Measurements from ENCODE around the gene KLF7.
"Not testable (repeated sequence)": the region's sequence is repeated elsewhere in the genome, so short reads cannot be mapped to it uniquely, and the experiment has no call there.

KLF7 gene

DNA sequence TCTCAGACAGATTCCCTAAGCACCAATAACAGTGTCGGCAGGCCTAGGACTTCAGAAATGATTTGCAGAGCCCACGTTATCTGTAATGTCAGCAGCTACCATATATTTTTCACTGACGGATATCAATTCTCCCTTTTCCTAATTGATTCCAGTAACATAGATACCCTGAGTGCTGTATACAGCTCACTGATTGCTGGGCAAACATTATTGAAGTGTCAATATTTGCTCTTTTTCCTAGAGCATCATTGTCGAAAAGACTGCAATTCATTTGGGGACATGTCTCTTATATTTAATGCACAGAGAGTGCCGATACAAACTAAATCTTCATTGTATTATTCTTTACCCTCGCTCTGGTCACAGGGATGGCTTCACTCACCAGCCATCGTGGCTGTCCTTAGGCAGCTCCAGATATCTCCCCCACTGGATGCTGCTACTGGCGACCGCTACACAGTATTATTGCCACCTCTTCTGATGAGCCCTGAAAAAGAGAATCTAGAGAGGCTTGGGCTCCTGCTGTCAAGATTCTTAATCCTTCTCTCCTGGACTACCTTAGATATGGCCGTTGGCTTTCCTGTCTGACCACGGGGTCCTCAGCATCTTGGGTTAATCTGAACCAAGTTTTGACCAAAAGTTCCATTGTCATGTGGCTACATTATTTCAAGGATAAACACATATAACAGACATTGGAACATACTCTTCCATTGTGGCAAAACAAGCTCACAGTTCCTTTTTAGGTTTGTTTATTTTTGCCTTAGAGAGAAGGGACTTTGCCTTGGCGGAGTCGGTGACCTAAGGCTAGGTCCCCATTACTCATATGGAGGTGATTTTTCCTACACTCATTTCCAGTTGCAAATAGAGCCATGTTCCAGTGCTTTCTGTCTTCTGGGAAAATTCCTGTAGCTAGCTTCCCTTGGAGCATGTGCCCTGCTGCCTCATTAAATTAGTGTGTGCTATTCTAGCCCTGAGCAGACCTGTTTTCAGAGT, 121.1 kb downstream of the KLF7 start:
- Histone ChIP-seq H3K4me3 (ENCODE audit: low read length) (no peak overlapping the region), H3K4me1 (ENCODE audit: control insufficient read depth, insufficient read depth, low read length) (peaks cover 10% of the 10 kb centered on the region), H3K36me3 (ENCODE audit: insufficient read depth, low read length) (no peaks in the 10 kb centered on the region), H3K9me3 (replicated peaks; ENCODE audit: low read length) (no peaks in the 10 kb centered on the region), H3K4me2 (ENCODE audit: low read length) (no peak overlapping the region), H3K27me3 (ENCODE audit: control insufficient read depth, insufficient read depth, low read length) (no peaks in the 10 kb centered on the region), H3K9ac (ENCODE audit: low read depth, low read length) (no peak overlapping the region)

DNA sequence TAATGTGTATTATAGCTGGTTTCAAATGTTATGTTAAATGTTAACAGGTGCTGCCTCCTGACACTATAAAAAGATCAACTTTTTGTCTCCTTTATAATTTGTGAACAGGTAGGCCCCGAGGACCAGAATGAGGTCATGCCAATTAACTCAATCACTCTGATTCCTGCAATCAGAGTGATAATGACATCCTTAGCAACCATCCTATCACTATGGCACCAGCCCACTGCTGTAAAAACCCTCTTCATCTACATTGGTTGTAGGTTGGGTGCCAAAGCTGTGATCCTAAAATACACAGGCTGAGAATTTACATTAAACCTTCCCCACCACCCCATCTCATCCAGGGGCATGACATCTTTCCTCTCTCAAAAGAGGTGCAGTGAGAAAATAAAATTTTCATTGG, 122.9 kb downstream of the KLF7 start:
- no peaks in the 10 kb centered on the region for H3K27me3 ChIP-seq (ENCODE audit: control insufficient read depth, insufficient read depth, low read length)
- H3K4me1 ChIP-seq (ENCODE audit: control insufficient read depth, insufficient read depth, low read length) = peaks cover 10% of the 10 kb centered on the region
- H3K9me3 ChIP-seq (replicated peaks; ENCODE audit: low read length) = no peaks in the 10 kb centered on the region
- no peak overlapping the region for H3K9ac ChIP-seq (ENCODE audit: low read depth, low read length)
- H3K4me2 ChIP-seq (ENCODE audit: low read length) = no peak overlapping the region
- no peaks in the 10 kb centered on the region for H3K36me3 ChIP-seq (ENCODE audit: insufficient read depth, low read length)
- no peak overlapping the region for H3K4me3 ChIP-seq (ENCODE audit: low read length)

DNA sequence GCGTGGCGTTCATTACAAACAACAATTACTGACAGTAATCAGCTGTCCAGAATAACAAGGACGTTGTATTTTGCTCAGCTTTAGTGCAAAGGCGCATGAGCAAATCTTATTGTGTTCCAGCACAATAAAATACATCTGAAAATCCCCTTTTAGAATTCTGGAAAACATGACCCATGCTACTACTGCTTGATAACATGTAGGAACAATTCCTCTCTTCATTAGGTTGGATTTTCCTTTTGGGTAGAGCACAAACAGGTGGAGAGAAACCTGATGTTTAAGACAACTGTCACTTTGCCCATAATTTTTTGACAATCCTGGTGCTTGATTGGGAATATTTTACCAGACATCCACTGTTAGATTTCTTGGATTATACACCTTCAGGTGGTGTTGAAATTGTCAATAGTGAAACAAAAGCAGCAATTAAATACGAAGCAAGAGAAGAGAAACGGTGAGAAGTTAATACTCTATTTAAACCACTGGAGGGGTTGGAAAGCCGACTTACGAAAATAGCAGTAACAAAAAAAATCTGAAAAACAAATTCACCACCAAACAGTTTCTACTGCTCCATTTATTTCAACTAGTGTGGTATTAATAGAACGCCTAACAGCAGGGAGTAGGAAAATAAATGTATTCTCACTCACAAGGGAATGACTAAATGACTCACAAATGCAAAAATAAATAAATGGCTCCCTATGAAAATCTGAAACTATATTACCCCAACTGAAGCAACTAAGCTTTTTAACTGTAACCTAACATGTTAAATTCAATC, 123.8 kb downstream of the KLF7 start:
- peaks cover 9% of the 10 kb centered on the region for H3K4me1 ChIP-seq (ENCODE audit: control insufficient read depth, insufficient read depth, low read length)
- no peak overlapping the region for H3K4me3 ChIP-seq (ENCODE audit: low read length)
- H3K36me3 ChIP-seq (ENCODE audit: insufficient read depth, low read length) = no peaks in the 10 kb centered on the region
- H3K4me2 ChIP-seq (ENCODE audit: low read length) = no peak overlapping the region
- no peaks in the 10 kb centered on the region for H3K9me3 ChIP-seq (replicated peaks; ENCODE audit: low read length)
- H3K9ac ChIP-seq (ENCODE audit: low read depth, low read length) = no peak overlapping the region
- H3K27me3 ChIP-seq (ENCODE audit: control insufficient read depth, insufficient read depth, low read length) = no peaks in the 10 kb centered on the region

DNA sequence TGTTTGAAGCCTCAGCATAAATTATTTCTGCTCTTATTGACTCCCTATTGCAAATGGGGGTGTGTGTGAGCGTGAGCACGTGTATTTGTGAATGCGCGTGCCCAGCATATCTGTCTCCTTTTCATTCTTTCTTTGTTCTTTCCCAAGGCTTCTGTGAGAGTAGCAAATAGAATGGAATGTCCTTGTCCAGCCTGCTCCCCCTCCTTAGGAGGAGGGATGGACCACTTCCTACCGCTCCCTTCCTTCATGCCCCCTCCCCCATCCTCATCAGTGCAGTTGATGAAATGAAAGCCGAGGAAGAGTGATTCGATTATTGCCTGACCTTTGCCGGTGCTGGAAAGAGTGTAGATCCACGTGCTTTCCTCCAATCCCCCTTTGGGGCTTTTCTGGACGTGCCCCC, 124.5 kb downstream of the KLF7 start:
- Histone ChIP-seq H3K9ac (ENCODE audit: low read depth, low read length) (no peak overlapping the region), H3K4me1 (ENCODE audit: control insufficient read depth, insufficient read depth, low read length) (peaks cover 6% of the 10 kb centered on the region), H3K9me3 (replicated peaks; ENCODE audit: low read length) (no peaks in the 10 kb centered on the region), H3K4me2 (ENCODE audit: low read length) (no peak overlapping the region), H3K27me3 (ENCODE audit: control insufficient read depth, insufficient read depth, low read length) (no peaks in the 10 kb centered on the region), H3K36me3 (ENCODE audit: insufficient read depth, low read length) (no peaks in the 10 kb centered on the region), H3K4me3 (ENCODE audit: low read length) (no peak overlapping the region)

DNA sequence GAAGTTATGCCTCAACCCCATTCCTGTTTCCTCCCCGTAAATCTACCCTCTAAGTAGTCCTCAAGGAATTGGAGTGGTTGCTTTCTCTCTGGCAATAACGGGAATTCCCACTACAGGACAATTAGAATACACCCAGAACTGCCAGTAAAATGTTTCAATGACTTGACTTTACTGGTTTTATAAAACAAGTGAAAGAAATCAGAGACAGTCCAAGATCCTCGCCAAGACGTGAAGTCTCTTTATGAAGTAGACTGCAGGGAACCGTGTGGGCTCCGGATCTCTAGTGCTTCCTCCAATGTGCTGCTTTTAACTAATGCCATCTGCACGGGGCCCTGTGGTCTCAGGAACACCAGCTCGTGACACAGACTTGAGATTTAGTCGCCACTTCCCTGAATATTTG, 125.1 kb downstream of the KLF7 start:
- H3K9me3 ChIP-seq (replicated peaks; ENCODE audit: low read length) = no peaks in the 10 kb centered on the region
- no peaks in the 10 kb centered on the region for H3K36me3 ChIP-seq (ENCODE audit: insufficient read depth, low read length)
- H3K27me3 ChIP-seq (ENCODE audit: control insufficient read depth, insufficient read depth, low read length) = no peaks in the 10 kb centered on the region

DNA sequence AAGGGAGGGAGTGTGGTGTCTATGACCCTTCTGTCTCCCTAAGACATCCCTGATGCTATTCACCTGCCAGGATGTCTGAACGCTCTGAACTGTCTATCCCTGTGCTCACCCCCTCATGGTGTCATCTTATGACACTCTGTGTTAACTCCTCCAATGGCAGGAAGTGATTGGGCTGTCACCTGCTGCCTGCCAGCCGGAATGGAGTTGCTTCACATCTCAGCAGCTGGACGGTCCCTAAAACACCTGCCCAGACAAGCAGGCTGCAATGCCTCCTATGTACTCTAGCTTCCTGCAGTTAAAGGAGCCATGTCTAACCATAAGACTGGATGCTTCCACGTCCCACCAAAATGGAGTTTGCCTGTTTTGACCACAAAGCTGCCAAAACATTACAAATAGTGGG, 126.5 kb downstream of the KLF7 start:
- no peak overlapping the region for H3K4me2 ChIP-seq (ENCODE audit: low read length)
- no peak overlapping the region for H3K4me3 ChIP-seq (ENCODE audit: low read length)
- H3K9me3 ChIP-seq (replicated peaks; ENCODE audit: low read length) = no peaks in the 10 kb centered on the region
- H3K36me3 ChIP-seq (ENCODE audit: insufficient read depth, low read length) = no peaks in the 10 kb centered on the region
- no peak overlapping the region for H3K9ac ChIP-seq (ENCODE audit: low read depth, low read length)
- H3K27me3 ChIP-seq (ENCODE audit: control insufficient read depth, insufficient read depth, low read length) = no peaks in the 10 kb centered on the region
- peaks cover 6% of the 10 kb centered on the region for H3K4me1 ChIP-seq (ENCODE audit: control insufficient read depth, insufficient read depth, low read length)

More for the DNA sequence above, 125.1 kb downstream of the KLF7 start:
- Histone ChIP-seq H3K4me2 (ENCODE audit: low read length) (no peak overlapping the region), H3K9ac (ENCODE audit: low read depth, low read length) (no peak overlapping the region), H3K4me1 (ENCODE audit: control insufficient read depth, insufficient read depth, low read length) (peaks cover 6% of the 10 kb centered on the region), H3K4me3 (ENCODE audit: low read length) (no peak overlapping the region)

DNA sequence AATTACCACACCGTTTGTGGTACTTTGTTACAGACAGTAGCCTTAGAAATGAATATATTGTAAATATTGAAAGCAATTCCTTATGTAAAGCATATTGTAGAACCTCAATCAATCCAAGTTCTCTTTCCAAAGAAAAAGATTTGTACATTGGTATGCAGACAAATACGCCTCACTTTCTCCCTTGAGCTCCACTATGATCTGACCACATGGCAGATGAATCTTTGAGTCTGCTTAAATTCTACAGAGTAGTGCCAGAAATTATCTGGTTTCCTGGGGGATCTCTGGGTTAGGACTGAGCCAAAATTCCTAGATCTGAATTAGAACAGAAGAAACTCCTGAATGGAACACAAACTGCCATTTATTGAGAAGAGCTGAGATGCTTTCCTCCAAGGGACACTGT, 127.4 kb downstream of the KLF7 start:
- Histone ChIP-seq H3K4me2 (ENCODE audit: low read length) (no peak overlapping the region), H3K9me3 (replicated peaks; ENCODE audit: low read length) (no peaks in the 10 kb centered on the region), H3K36me3 (ENCODE audit: insufficient read depth, low read length) (no peaks in the 10 kb centered on the region), H3K4me1 (ENCODE audit: control insufficient read depth, insufficient read depth, low read length) (peaks cover 6% of the 10 kb centered on the region), H3K4me3 (ENCODE audit: low read length) (no peak overlapping the region), H3K27me3 (ENCODE audit: control insufficient read depth, insufficient read depth, low read length) (no peaks in the 10 kb centered on the region), H3K9ac (ENCODE audit: low read depth, low read length) (no peak overlapping the region)

DNA sequence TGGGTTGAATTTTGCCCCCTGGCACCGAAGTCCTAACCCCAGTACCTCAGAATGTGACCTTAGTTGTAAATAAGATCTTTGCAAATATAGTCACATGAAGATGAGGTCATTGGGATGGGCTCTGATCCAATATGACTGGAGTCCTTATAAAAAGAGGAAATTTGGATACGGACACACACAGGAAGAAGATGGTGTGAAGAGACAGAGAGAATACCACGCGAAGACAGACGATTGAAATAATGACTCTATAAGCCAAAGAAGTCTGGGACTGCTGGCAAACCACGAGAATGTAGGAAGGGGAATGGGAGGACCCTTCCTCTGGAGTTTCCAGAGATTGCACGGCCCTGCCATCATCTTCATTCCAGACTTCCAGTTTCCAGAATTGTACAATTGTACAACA, 127.9 kb downstream of the KLF7 start:
- no peak overlapping the region for H3K4me3 ChIP-seq (ENCODE audit: low read length)
- H3K4me2 ChIP-seq (ENCODE audit: low read length) = no peak overlapping the region
- peaks cover 6% of the 10 kb centered on the region for H3K4me1 ChIP-seq (ENCODE audit: control insufficient read depth, insufficient read depth, low read length)
- H3K27me3 ChIP-seq (ENCODE audit: control insufficient read depth, insufficient read depth, low read length) = no peaks in the 10 kb centered on the region
- no peak overlapping the region for H3K9ac ChIP-seq (ENCODE audit: low read depth, low read length)
- H3K36me3 ChIP-seq (ENCODE audit: insufficient read depth, low read length) = no peaks in the 10 kb centered on the region
- H3K9me3 ChIP-seq (replicated peaks; ENCODE audit: low read length) = no peaks in the 10 kb centered on the region

DNA sequence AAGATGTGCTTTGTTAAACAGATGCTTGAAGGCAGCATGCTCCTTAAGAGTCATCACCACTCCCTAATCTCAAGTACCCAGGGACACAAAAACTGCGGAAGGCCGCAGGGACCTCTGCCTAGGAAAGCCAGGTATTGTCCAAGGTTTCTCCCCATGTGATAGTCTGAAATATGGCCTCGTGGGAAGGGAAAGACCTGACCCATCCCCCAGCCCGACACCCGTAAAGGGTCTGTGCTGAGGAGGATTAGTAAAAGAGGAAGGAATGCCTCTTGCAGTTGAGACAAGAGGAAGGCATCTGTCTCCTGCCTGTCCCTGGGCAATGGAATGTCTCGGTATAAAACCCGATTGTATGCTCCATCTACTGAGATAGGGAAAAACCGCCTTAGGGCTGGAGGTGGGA, 128.7 kb downstream of the KLF7 start:
- not testable (repeated sequence) for H3K4me1 ChIP-seq (ENCODE audit: control insufficient read depth, insufficient read depth, low read length); H3K27me3 ChIP-seq (ENCODE audit: control insufficient read depth, insufficient read depth, low read length); H3K36me3 ChIP-seq (ENCODE audit: insufficient read depth, low read length); H3K4me2 ChIP-seq (ENCODE audit: low read length); H3K9ac ChIP-seq (ENCODE audit: low read depth, low read length); H3K4me3 ChIP-seq (ENCODE audit: low read length); H3K9me3 ChIP-seq (replicated peaks; ENCODE audit: low read length)

DNA sequence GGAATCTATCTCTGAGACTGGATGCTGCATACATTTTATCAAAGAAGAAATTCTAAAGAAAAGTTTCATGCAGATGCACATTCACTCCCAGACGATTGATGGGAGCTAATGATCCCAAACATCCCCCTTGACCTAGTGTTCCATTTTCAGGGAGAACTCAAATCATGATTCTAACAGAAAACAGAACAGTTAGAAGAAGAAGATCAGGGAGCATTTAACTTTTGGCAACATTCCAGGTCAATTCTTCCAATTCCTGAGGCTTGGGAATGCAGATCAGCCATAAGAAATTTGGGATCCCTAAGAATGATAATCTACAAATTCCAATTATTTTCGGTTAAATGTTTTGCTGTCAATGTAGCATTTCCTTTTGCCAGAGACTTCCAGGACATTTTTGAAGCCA, 129.9 kb downstream of the KLF7 start:
- H3K4me2 ChIP-seq (ENCODE audit: low read length) = no peak overlapping the region
- H3K36me3 ChIP-seq (ENCODE audit: insufficient read depth, low read length) = no peaks in the 10 kb centered on the region
- no peak overlapping the region for H3K9ac ChIP-seq (ENCODE audit: low read depth, low read length)
- no peaks in the 10 kb centered on the region for H3K4me1 ChIP-seq (ENCODE audit: control insufficient read depth, insufficient read depth, low read length)
- H3K9me3 ChIP-seq (replicated peaks; ENCODE audit: low read length) = no peaks in the 10 kb centered on the region
- H3K4me3 ChIP-seq (ENCODE audit: low read length) = no peak overlapping the region
- no peaks in the 10 kb centered on the region for H3K27me3 ChIP-seq (ENCODE audit: control insufficient read depth, insufficient read depth, low read length)

DNA sequence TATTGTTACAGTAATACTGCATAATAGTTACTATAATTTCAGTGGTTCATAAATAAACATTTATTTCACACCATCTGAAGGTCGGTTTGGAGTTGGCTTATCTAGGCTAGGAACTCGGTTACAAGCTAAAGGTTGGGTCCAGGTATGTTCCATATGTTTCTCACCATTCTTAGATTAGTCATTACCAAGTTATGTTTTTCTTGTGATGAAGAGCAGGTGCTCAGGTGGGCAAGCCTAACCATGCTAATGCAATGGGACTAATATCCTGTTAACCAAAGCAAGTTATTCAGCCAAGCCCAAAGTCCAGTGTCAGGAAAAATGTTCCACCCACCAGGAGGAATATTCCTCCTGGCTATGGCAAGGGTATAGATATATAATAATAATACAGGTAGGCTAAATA, 133.3 kb downstream of the KLF7 start:
- no peaks in the 10 kb centered on the region for H3K27me3 ChIP-seq (ENCODE audit: control insufficient read depth, insufficient read depth, low read length)
- H3K4me2 ChIP-seq (ENCODE audit: low read length) = no peak overlapping the region
- H3K9ac ChIP-seq (ENCODE audit: low read depth, low read length) = no peak overlapping the region
- H3K4me3 ChIP-seq (ENCODE audit: low read length) = no peak overlapping the region
- H3K9me3 ChIP-seq (replicated peaks; ENCODE audit: low read length) = no peaks in the 10 kb centered on the region
- no peaks in the 10 kb centered on the region for H3K4me1 ChIP-seq (ENCODE audit: control insufficient read depth, insufficient read depth, low read length)
- no peaks in the 10 kb centered on the region for H3K36me3 ChIP-seq (ENCODE audit: insufficient read depth, low read length)
